ENCODE results near the gene OTUD6A.

GRCh38 chrX:70105229-70105628 lies 43.0 kb downstream of the OTUD6A start:
- TF ChIP-seq CTCF (IDR thresholded peaks at IDR 0.05; ENCODE audit: poor library complexity, severe bottlenecking) (no peak), RAD21 (conservative IDR thresholded peaks at IDR 0.05) (no peak), MXI1 (conservative IDR thresholded peaks at IDR 0.05; ENCODE audit: poor library complexity, severe bottlenecking) (no peak), EP300 (conservative IDR thresholded peaks at IDR 0.05; ENCODE audit: poor library complexity, severe bottlenecking) (no peak)
